Measurements from ENCODE around the gene DOCK9.

DOCK9 gene

GRCh38 chr13:98858191-98858590, 119.7 kb downstream of the DOCK9 start:
- DNase-seq (ENCODE audit: extremely low read depth in 1 of 2, low read depth in 1 of 2) = no peak

- no peak for DNase-seq (ENCODE audit: extremely low read depth in 1 of 2, low read depth in 1 of 2)
Measured at GRCh38 chr13:98856983-98857382, 120.9 kb downstream of the DOCK9 start.

- DNase-seq (ENCODE audit: extremely low read depth in 1 of 2, low read depth in 1 of 2) = no peak
Measured at GRCh38 chr13:98854448-98854847, 123.4 kb downstream of the DOCK9 start.

- DNase-seq (ENCODE audit: extremely low read depth in 1 of 2, low read depth in 1 of 2) = peak; percentile 59 to 80
Measured at GRCh38 chr13:98853771-98854221, 124.1 kb downstream of the DOCK9 start.

GRCh38 chr13:98851276-98851675, 126.6 kb downstream of the DOCK9 start:
- DNase-seq (ENCODE audit: extremely low read depth in 1 of 2, low read depth in 1 of 2) = no peak

- DNase-seq (ENCODE audit: extremely low read depth in 1 of 2, low read depth in 1 of 2) = no peak
Measured at GRCh38 chr13:98848746-98849145, 129.1 kb downstream of the DOCK9 start.

- no peak for DNase-seq (ENCODE audit: extremely low read depth in 1 of 2, low read depth in 1 of 2)
Measured at GRCh38 chr13:98847780-98848179, 130.1 kb downstream of the DOCK9 start.

GRCh38 chr13:98846986-98847385, 130.9 kb downstream of the DOCK9 start:
- DNase-seq (ENCODE audit: extremely low read depth in 1 of 2, low read depth in 1 of 2) = no peak

- DNase-seq (ENCODE audit: extremely low read depth in 1 of 2, low read depth in 1 of 2) = no peak
Measured at GRCh38 chr13:98846521-98846920, 131.3 kb downstream of the DOCK9 start.

- DNase-seq (ENCODE audit: extremely low read depth in 1 of 2, low read depth in 1 of 2) = no peak
Measured at GRCh38 chr13:98845742-98846141, 132.1 kb downstream of the DOCK9 start.

GRCh38 chr13:98844021-98844420, 133.8 kb downstream of the DOCK9 start:
- DNase-seq (ENCODE audit: extremely low read depth in 1 of 2, low read depth in 1 of 2) = no peak

GRCh38 chr13:98843482-98843877, 134.4 kb downstream of the DOCK9 start:
- DNase-seq (ENCODE audit: extremely low read depth in 1 of 2, low read depth in 1 of 2) = no peak

GRCh38 chr13:98842858-98843481, 134.9 kb downstream of the DOCK9 start:
- DNase-seq (ENCODE audit: extremely low read depth in 1 of 2, low read depth in 1 of 2) = peak; percentile 26 to 43

GRCh38 chr13:98842070-98842469, 135.8 kb downstream of the DOCK9 start:
- no peak for DNase-seq (ENCODE audit: extremely low read depth in 1 of 2, low read depth in 1 of 2)

GRCh38 chr13:98839856-98840769, 137.8 kb downstream of the DOCK9 start:
- DNase-seq (ENCODE audit: extremely low read depth in 1 of 2, low read depth in 1 of 2) = peak in 1 of 2 donors; percentile 15

GRCh38 chr13:98838776-98839175, 139.1 kb downstream of the DOCK9 start:
- DNase-seq (ENCODE audit: extremely low read depth in 1 of 2, low read depth in 1 of 2) = no peak

- no peak for DNase-seq (ENCODE audit: extremely low read depth in 1 of 2, low read depth in 1 of 2)
Measured at GRCh38 chr13:98837896-98838295, 140.0 kb downstream of the DOCK9 start.

- no peak for DNase-seq (ENCODE audit: extremely low read depth in 1 of 2, low read depth in 1 of 2)
Measured at GRCh38 chr13:98835156-98835555, 142.7 kb downstream of the DOCK9 start.

GRCh38 chr13:98834254-98834960, 143.5 kb downstream of the DOCK9 start:
- DNase-seq (ENCODE audit: extremely low read depth in 1 of 2, low read depth in 1 of 2) = no peak

GRCh38 chr13:98831236-98831635, 146.6 kb downstream of the DOCK9 start:
- no peak for DNase-seq (ENCODE audit: extremely low read depth in 1 of 2, low read depth in 1 of 2)

GRCh38 chr13:98829541-98829940, 148.3 kb downstream of the DOCK9 start:
- DNase-seq (ENCODE audit: extremely low read depth in 1 of 2, low read depth in 1 of 2) = no peak
